Placental pericyte (primary cell): Measurements from ENCODE around the gene GEMIN5. TPM values are rescaled to one million over a fixed set of nuclear protein-coding genes. Genes with fewer than 3 reads are reported as not detected.

ENCODE experiments used
- total RNA-seq: library from RNA; depleted of rRNA; stranded (reverse); fragments of >200 nt; gene quantifications from 2 replicates; pipeline ENCODE4 v1.2.3, GENCODE V29; 2012

The GEMIN5 gene, protein sequence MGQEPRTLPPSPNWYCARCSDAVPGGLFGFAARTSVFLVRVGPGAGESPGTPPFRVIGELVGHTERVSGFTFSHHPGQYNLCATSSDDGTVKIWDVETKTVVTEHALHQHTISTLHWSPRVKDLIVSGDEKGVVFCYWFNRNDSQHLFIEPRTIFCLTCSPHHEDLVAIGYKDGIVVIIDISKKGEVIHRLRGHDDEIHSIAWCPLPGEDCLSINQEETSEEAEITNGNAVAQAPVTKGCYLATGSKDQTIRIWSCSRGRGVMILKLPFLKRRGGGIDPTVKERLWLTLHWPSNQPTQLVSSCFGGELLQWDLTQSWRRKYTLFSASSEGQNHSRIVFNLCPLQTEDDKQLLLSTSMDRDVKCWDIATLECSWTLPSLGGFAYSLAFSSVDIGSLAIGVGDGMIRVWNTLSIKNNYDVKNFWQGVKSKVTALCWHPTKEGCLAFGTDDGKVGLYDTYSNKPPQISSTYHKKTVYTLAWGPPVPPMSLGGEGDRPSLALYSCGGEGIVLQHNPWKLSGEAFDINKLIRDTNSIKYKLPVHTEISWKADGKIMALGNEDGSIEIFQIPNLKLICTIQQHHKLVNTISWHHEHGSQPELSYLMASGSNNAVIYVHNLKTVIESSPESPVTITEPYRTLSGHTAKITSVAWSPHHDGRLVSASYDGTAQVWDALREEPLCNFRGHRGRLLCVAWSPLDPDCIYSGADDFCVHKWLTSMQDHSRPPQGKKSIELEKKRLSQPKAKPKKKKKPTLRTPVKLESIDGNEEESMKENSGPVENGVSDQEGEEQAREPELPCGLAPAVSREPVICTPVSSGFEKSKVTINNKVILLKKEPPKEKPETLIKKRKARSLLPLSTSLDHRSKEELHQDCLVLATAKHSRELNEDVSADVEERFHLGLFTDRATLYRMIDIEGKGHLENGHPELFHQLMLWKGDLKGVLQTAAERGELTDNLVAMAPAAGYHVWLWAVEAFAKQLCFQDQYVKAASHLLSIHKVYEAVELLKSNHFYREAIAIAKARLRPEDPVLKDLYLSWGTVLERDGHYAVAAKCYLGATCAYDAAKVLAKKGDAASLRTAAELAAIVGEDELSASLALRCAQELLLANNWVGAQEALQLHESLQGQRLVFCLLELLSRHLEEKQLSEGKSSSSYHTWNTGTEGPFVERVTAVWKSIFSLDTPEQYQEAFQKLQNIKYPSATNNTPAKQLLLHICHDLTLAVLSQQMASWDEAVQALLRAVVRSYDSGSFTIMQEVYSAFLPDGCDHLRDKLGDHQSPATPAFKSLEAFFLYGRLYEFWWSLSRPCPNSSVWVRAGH (N-terminal part only)
- 9.6 and 26.8 TPM in 2 replicates for total RNA-seq

DNA sequence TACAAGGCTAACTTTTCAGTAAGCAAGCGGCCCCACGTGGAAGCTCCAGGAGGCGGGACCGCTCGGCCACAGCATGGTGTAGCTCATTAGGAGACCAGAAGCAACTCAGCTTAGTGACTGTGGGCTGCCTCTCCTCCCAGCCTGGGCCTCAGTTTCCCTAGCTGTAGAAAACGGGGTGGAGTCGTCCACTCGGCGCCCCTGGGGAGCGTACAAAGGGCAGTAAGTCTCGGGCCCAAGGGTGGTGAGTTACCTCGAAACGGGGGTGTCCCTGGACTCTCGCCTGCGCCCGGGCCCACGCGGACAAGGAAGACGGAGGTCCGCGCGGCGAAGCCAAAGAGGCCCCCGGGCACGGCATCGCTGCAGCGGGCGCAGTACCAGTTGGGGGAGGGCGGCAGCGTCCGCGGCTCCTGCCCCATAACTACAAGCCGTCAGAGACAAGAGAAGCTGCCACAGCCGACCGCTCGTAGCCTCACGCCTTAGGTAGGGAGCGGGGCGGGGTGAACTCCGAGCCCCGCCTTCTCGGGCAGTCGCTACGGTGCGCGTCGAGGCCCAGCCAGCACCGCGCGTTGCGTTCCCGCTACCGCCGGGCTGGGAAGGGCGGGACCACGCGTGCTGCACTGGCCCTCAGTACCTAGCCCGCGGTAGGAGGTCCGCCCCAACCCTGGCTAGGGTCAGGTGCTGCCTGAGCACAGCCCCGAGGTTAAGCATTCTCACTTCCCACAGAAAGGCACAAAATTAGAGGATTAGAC, at the start of gene GEMIN5:
GEMIN5 (minus strand) TSS at position 494 of the 749 bp plus-strand sequence; CDS start at position 416, 78 bp downstream.

DNA sequence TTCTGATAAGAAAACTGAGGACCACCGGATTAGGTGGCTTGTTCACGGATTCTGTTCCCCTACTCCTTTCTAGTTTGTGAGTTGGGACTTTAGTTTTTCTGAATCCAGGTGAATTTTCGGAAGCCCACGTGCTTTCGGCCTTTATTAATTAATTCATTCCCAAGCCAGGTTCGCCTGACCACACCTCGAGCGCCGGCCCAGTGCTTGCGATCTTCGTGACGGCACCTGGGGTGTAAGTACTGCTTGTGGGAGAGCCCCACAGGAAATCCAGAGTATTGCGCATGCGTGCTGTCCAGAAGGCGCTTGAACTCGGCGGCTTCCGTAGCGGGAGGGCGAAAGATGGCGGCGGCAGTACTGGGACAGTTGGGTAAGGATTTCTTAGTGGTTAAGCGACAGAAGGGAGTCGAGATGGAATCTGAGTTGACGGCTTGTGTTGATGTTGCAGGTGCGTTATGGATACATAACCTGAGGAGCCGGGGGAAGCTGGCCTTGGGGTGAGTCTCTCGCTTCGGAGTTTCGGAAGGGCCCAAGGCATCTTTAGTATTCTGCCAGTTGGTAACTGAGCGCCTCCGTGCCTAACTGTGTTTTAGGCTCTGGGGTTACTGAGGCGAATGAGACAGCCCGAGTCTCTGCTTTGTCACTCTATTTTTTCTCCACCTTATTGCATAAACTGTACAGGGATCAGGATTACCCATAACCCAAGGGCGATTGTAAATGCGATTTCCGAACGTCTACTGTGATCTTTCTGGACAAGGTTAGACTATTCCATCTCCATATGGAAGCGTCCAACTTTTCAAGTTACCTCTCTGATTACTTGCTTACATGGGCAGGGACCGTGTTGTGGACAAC, 3.0 kb upstream of the GEMIN5 start, which contains the start of gene MRPL22:
MRPL22 (plus strand) TSS at position 302 of the 849 bp plus-strand sequence; CDS start at position 340, 38 bp downstream.

DNA sequence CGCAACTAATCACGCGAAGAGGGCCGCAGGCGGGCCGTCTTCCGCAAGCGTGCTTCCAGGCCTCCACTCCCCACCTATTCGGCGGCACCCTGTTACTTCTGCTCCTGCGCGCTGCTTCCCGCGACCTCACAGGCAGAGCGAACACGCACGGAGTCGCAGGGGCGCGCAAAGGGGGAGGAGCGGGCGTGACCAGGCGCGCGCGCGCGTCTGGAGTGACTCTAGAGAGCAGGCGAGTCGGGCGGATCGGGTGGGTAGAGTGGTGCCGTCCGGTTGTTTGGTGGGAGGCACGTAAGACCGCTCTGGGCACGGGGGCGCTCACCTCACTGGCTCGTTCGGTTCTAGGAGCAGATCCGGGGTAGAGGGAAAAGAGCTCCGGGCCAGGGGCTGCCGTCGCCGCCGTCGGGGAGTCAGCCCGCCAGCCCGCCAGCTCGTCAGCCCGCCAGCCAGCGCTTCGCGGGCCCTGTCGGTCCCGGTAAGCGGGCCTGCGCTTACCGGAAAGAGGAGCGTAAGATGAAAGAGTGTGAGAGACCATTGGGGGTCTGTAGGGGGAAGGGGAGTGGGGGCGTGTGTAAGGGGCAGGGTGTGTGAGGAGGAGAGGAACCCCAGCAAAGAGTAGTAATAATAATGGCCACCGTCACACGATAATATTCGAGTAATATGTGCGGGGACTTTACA, 79.6 kb downstream of the GEMIN5 start, which contains the start of gene CNOT8:
CNOT8 (plus strand) TSS at position 331 of the 675 bp plus-strand sequence. CDS start 4,652 bp downstream, outside the sequence.

DNA sequence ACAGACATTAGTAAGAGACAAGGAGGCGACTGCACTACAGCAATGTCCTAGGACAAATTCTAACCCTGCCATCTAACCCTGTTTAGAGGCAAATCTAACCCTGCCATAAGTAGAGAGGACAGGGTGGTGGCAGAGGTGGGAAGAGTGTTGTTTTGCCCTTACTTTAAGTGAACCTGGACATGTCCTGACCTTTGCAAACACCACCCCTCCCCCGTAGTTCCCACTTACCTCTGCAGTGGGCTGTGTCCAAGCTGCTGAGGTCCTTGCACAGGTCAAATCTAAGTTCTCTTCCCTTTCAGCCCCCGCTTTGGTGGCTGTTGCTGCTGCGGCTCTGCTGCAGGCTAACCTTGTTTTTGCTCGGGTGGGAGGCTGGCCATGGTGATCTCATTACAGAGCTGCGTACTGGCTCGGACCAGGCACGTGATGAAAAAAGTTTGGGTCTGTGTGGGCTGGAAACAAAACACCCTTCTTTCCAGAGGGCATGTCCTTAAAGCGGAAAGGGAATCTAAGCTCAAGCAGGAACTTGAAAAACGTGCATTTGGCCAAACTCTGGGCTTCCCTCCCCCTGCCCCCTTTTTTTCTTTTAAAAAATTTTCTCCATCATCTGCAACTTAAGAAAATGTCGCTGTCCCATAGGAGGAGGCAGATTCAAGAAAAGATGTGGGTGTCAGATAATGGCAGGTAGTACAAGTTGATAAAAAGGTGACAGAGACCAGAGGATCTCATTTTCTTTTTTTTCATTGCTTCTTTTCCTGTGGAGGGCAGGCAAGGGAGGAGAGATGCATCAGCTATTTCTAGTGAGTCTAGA, 87.6 kb downstream of the GEMIN5 start, which contains the start of gene FAXDC2:
FAXDC2 (minus strand) TSS at position 349 of the 808 bp plus-strand sequence. CDS start 12,425 bp downstream, outside the sequence.

Other genes starting within 250 kb of the GEMIN5 start
- gene LARP1, start 182.8 kb downstream of the GEMIN5 start, total RNA-seq = 134 and 163 TPM in 2 replicates
- 7.9 and 12.7 TPM in 2 replicates for gene FAXDC2, start 87.6 kb downstream of the GEMIN5 start, total RNA-seq
- gene CNOT8, start 79.6 kb downstream of the GEMIN5 start, total RNA-seq = 44.2 and 45.5 TPM in 2 replicates
- 12.5 and 20.9 TPM in 2 replicates for gene MRPL22, start 2.9 kb upstream of the GEMIN5 start, total RNA-seq
- gene KIF4B, start 75.5 kb upstream of the GEMIN5 start, total RNA-seq = 0.14 TPM in 1 of 2 replicates, not detected in the other